WI38 (cell line): Measurements from ENCODE around the gene SPTAN1.

ENCODE experiments used
- H3K4me3 ChIP-seq: 2 replicates; pipeline ENCODE4 v1.5.1; 2011; ENCODE audit warnings: low read depth, mild to moderate bottlenecking, control low read depth, low read length
- TF ChIP-seq, protein P1 (sequence below): IDR thresholded peaks from 2 replicates; pipeline ENCODE4 v1.5.1; 2012; ENCODE audit warnings: low read depth, mild to moderate bottlenecking, control low read depth, low read length

Gene SPTAN1

GRCh38 chr9:128677794-128678193 is 125.4 kb downstream of the SPTAN1 start:
- no peak overlapping the region for H3K4me3 ChIP-seq
- TF ChIP-seq, protein P1, sequence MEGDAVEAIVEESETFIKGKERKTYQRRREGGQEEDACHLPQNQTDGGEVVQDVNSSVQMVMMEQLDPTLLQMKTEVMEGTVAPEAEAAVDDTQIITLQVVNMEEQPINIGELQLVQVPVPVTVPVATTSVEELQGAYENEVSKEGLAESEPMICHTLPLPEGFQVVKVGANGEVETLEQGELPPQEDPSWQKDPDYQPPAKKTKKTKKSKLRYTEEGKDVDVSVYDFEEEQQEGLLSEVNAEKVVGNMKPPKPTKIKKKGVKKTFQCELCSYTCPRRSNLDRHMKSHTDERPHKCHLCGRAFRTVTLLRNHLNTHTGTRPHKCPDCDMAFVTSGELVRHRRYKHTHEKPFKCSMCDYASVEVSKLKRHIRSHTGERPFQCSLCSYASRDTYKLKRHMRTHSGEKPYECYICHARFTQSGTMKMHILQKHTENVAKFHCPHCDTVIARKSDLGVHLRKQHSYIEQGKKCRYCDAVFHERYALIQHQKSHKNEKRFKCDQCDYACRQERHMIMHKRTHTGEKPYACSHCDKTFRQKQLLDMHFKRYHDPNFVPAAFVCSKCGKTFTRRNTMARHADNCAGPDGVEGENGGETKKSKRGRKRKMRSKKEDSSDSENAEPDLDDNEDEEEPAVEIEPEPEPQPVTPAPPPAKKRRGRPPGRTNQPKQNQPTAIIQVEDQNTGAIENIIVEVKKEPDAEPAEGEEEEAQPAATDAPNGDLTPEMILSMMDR: no peak
